Measurements from ENCODE around the gene PZP. TPM values are rescaled to one million over a fixed set of nuclear protein-coding genes. Genes with fewer than 3 reads are reported as not detected.

Gene PZP
- total RNA-seq, 2 donors from 2014 or later = 0.42 to 0.68 TPM

GRCh38 chr12:9132008-9132535 is 76.1 kb downstream of the PZP start:
- intact Hi-C loops (cut with DNase I) = no loop called here
- ATAC-seq = no peak
- no peak for DNase-seq

GRCh38 chr12:9130244-9130643 is 78.0 kb downstream of the PZP start:
- intact Hi-C loops (cut with DNase I) = no loop called here
- ATAC-seq = no peak

GRCh38 chr12:9127936-9128663 is 80.1 kb downstream of the PZP start:
- ATAC-seq (no peak), DNase-seq (no peak)
- intact Hi-C loops (cut with DNase I) = no loop called here

More at GRCh38 chr12:9130244-9130643, 78.0 kb downstream of the PZP start:
- no peak for DNase-seq

GRCh38 chr12:9127484-9127883 is 80.7 kb downstream of the PZP start:
- ATAC-seq = no peak
- no peak for DNase-seq
- intact Hi-C loops (cut with DNase I) = no loop called here

- DNase-seq = no peak
- intact Hi-C loops (cut with DNase I) = no loop called here
- ATAC-seq = peak; percentile 16 to 25
Measured at GRCh38 chr12:9124383-9125031, 83.7 kb downstream of the PZP start.

- intact Hi-C loops (cut with DNase I) = no loop called here
- ATAC-seq (peak in 1 of 2 donors; percentile 27), DNase-seq (no peak)
Measured at GRCh38 chr12:9123781-9124382, 84.3 kb downstream of the PZP start.

GRCh38 chr12:9122091-9122609 is 86.0 kb downstream of the PZP start:
- ATAC-seq = no peak
- DNase-seq = no peak
- intact Hi-C loops (cut with DNase I) = no loop called here

GRCh38 chr12:9120487-9121184 is 87.6 kb downstream of the PZP start:
- ATAC-seq = no peak
- intact Hi-C loops (cut with DNase I) = no loop called here
- DNase-seq = no peak

GRCh38 chr12:9118158-9118557 is 90.0 kb downstream of the PZP start:
- intact Hi-C loops (cut with DNase I) = loop anchor here (5.0 kb wide), 1 partner anchor 164 kb away; no protein-coding TSS in a partner anchor
- ATAC-seq = peak; percentile 40 to 81
- no peak for DNase-seq

GRCh38 chr12:9115731-9116559 is 92.2 kb downstream of the PZP start, which contains the start of gene A2M:
Gene A2M (minus strand): TSS chr12:9115919. CDS start chr12:9115849, 70 bp downstream.
- ATAC-seq (peak; percentile 85 to 89), DNase-seq (no peak)
- intact Hi-C loops (cut with DNase I) = loop anchor here (5.0 kb wide), 1 partner anchor 166 kb away; no protein-coding TSS in a partner anchor

GRCh38 chr12:9114946-9115345 is 93.2 kb downstream of the PZP start:
- DNase-seq (no peak), ATAC-seq (no peak)
- intact Hi-C loops (cut with DNase I) = loop anchor here (5.0 kb wide), 2 partner anchors 38 to 167 kb away; no protein-coding TSS in a partner anchor

- ATAC-seq (no peak), DNase-seq (no peak)
- intact Hi-C loops (cut with DNase I) = loop anchor here in 1 of 2 donors (5.0 kb wide), 1 partner anchor 37 kb away; no protein-coding TSS in a partner anchor
Measured at GRCh38 chr12:9113987-9114309, 94.2 kb downstream of the PZP start.

GRCh38 chr12:9113296-9113986 is 94.8 kb downstream of the PZP start:
- no peak for ATAC-seq
- intact Hi-C loops (cut with DNase I) = loop anchor here in 1 of 2 donors (5.0 kb wide), 1 partner anchor 36 kb away; no protein-coding TSS in a partner anchor

GRCh38 chr12:9112076-9112853 is 95.9 kb downstream of the PZP start:
- no peak for ATAC-seq
- intact Hi-C loops (cut with DNase I) = loop anchor here in 1 of 2 donors (5.0 kb wide), 1 partner anchor 35 kb away; no protein-coding TSS in a partner anchor

More at GRCh38 chr12:9113296-9113986, 94.8 kb downstream of the PZP start:
- DNase-seq = no peak

GRCh38 chr12:9111525-9111924 is 96.7 kb downstream of the PZP start:
- no peak for ATAC-seq
- intact Hi-C loops (cut with DNase I) = loop anchor here in 1 of 2 donors (5.0 kb wide), 1 partner anchor 34 kb away; no protein-coding TSS in a partner anchor
- DNase-seq = no peak

More at GRCh38 chr12:9112076-9112853, 95.9 kb downstream of the PZP start:
- no peak for DNase-seq

GRCh38 chr12:9109737-9110491 is 98.3 kb downstream of the PZP start:
- intact Hi-C loops (cut with DNase I) = loop anchor here in 1 of 2 donors (5.0 kb wide), 1 partner anchor 33 kb away; no protein-coding TSS in a partner anchor
- no peak for DNase-seq
- ATAC-seq = no peak

Measured in left cardiac atrium (tissue), 4 donors.